Measurements from ENCODE around the gene SVEP1.

SVEP1 gene

DNA sequence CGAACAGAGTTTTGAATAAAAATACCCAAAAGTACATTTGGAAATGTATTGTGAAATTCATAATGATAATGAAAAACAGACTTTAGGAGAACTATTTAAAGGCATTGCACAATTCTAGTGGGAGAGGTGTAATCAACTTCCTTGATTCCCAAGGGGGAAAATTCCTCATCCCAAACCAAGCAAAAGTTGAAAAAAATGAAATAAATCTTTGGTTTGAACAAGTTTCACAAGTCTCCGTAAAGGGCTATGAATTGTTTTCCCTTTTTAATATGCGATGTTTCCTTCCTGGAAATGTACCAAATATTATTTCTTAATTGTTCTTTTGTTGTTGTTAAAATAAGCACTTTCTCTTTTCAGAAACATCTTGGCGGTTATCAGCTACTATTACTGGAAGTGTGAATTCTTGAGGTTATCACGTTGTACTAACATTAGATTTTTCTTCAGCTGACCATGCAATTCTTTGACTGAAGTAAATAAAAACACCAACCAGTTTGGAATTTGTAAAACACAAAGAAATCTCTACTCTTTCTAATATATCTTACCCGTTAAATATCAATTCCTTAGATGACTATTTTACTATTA lies 59.3 kb downstream of the SVEP1 start:
- DNase-seq, result no peak

DNA sequence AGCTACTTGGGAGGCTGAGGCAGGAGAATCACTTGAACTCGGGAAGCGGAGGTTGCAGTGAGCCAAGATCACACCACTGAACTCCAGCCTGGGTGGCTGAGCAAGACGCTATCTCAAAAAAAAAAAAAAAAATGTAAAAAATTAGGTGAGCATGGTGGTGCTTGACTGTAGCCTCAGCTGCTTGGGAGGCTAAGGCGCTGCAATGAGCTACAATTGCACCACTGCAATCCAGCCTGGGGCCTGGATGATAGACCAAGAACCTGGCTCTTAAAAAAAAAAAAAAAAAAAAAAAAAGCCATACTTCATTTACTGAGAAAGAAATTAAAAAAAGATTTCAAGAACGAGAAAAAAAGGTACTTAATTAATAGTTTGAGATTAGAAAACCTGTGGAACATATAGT lies 62.1 kb downstream of the SVEP1 start:
- DNase-seq, result no peak

DNA sequence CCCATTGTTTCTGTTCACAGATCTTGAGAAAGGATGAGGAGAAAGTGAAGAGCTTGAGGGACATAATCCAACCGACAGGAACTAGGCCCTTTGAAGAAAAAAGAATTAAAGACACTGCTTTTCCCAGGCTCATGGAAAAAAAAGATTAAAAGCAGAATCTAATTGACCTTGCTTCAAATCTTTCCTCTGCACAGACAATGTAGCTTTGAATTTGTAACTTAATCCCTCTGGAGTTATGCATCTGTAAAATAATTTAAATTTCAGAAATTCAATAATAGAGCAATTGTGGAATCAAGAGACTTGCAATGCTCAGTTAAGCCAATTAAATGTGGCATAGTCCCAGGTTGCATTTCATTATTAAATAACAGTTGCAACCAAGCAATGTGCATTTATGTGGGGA lies 64.6 kb downstream of the SVEP1 start:
- no peak for DNase-seq

DNA sequence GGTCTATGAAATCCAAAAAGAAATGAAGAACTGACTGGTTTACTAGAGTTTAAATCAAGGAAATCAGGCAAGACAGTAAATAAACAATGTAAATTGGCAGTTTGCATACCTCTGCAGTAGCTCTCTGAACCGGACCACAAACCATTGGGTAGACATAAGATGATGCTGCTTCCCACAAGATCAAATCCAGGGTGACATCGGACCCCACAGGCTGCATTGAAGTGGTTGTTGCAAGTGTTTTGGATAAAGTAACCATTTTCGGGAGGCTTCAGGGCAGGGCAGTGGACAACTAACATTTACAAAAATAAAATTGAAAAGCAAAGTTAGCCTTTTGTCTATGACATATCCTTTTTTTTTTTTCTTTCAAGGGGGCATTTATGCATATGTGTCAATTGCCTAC lies 66.7 kb downstream of the SVEP1 start:
- no peak for DNase-seq

DNA sequence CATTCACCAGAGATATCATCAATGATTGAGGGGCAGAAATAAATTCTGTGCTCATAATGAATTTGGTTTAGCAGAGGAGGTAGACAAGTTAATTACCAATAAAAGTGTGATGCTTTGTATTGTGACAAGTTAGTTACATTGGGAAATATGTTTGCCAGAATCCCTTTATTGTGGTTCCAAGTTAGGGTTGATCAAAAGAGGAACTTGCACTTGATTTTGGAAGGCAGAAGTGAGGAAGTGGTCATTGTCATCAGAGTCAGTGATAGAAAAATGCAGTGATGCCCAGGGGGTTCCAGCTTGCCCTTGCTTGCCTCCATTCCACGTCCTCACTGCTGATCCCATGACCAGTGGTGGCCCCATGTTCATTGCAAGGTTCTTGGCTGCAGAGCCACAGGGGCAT lies 69.7 kb downstream of the SVEP1 start:
- no peak for DNase-seq

DNA sequence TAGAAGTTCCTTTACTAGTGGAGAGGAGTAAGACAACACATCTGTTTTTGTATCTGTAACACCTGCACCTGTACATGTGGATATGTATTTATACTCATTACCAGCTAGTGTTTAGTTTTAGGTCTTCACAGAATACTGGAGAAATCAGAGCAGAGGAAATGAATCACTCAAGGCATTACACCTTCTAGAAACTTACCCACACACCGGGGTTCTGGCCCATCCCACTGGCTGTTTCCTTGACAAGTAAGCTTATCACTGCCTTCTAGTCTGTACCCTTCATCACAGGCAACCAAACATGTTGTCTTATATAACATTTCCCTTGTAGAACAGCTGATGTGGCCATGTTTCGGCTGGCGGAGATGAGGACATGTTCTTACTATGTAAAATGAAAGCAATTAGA lies 76.7 kb downstream of the SVEP1 start:
- DNase-seq, result no peak

DNA sequence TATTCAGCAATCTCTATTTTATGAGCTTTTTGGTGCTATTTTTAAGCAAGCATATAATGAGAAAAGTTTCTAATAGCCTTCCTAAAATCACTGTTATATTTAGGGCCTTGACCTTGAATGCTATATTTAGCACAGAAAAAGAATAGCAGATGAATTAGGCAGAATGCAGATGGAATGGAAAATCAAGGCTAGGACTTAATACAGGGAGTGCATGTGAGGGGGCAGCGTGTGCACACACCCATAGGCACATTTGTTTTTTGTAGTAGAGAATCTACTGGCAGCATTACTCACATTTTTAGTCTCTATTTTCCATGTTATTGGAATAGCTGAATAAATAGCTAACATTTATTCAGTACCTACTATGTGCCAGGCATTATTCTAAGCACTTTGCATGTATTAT lies 79.9 kb downstream of the SVEP1 start:
- DNase-seq, result no peak

DNA sequence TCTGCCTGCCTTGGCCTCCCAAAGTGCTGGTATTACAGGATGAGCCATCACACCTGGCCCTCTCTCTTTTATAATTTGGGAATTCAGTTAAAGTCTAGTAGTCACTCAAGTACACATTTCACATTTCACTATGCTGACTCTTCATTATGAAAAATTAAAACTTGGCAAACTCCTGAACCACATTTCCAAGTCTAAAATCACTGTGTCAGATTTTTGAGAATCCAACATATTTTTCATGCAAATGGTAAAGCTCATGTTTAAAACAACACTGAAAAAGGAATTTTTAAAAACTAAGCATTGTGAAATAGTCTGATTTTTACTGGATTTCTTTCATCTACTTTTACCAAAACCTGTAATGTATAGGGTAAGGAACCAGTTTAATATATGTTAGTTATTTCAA lies 92.3 kb downstream of the SVEP1 start:
- DNase-seq, result no peak

DNA sequence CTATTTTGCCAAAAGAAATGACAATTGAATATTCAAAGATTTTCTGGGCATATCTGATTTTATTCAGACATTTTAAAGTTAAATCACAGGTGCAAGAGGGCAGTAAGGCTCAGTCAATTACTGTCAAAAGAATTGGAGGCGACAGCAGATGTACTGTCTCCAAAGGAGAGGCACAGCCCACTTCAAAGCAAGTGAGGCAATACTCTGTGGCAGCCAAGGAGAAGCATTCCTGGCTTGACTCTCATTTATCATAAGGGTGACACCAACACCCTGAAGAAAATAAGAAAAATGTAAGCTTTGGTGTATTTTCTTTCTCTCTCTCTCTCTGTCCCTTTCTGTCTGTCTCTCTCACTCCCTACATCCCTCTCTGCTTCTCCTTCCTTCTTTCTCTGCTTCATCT lies 93.3 kb downstream of the SVEP1 start:
- DNase-seq, result no peak

DNA sequence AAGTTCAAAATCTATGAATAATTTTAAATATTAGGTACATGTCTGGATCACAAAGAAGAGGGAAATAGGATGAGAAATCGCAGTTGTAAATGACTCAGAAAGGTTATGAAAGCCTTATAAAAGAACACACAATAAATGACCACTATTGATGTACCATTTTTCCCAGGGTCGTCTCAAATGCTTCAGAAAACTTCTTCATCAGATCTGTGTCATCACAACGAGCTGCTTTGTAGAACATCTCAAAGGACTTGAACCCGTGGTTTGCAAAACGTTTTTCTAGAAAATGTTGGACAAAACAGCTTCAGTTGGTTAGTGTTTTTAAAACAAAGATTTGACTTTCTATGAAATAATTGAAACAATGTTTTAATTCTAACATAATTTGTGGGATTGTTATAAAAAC lies 100.1 kb downstream of the SVEP1 start:
- no peak for DNase-seq

DNA sequence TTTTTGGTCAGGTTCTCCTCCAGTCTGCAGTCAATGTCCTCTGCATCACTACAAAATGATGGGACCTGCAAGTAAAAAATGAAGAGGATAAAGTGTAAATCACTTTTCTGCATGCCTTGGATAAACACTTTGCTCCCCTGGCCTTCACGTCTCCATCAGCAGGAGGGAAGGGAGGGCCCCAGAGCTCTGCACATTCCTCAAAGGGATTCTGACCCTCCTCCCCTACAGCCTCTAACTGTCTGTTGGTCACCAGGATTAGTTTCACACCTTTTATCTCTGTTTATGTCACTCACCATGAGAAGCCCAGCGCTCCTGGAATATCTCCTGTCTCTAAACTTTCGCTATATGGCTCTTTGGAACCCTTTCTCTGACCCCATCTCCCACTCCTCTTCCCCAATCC lies 103.3 kb downstream of the SVEP1 start:
- no peak for DNase-seq

DNA sequence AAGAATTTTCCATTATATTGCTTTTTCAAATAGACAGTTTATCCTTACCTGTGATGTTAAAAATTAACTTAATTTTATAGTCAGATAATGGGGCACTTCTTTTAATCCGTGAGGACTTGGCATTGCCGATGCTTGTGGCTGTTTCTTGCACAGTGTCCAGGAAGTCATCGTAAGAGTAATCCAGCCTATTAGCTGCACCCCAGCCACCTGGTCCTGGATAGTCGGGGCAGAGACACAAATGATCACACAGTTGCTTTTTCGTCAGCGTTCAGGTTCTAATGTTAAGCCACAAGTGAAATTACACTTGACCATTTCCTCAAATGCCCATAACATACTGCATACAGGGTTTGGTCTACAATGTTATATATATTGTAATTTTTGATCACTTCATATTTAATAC lies 107.4 kb downstream of the SVEP1 start:
- no peak for DNase-seq

DNA sequence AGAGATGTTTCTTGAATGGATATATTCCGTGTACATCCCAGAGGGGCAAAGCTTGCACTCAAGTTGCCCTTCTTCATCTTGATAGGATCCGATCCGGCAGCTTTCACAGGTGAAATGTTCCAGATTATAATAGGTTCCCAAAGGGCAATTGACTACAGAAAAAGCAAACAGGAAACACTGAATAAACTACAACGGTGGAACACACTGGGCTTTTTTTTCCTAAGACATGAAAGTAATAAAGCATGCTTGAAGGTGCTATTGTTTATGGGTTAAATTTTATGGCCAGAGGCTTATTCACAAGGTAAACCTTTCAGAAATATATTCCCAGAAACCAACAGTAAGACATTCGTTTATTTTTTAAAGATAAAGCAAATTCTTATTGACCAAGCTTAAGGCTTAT lies 110.6 kb downstream of the SVEP1 start:
- DNase-seq, result no peak

DNA sequence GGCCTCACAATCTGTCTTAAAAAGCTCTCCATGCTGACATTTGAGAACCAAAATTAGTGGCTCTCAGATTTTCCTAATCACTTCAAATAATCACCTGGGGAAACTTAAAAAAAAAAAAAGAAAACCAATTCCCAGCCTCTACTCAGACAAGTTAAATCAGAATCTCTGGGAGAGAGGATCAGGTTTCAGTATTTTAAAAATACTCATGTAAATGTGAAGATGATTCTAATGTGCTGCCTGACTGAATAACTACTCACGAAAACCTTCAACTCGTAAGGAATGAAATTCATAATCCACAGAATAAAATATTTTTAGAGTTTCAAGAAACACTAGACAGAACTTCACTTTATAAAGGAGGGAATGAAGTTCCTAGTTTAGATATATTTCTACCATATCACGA lies 114.4 kb downstream of the SVEP1 start:
- no peak for DNase-seq

DNA sequence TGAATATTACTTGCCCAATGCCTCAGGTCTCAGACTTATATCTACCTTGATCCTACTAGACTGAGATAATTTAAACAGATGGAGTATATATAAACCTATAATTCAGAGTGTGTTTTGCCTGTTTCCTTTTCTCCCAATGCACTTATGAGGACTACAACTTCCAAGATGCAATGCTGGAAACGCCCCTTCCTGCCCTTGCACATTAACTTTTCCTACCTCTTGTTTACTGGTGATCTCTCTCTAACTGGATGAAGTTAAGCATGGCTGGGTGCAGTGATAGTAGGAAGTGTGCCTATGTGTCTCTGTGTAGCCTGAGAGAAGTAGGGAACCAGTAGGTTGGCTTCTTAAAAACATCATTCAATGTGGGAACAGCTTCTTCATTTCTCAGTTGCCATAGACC lies 115.2 kb downstream of the SVEP1 start:
- DNase-seq, result no peak

DNA sequence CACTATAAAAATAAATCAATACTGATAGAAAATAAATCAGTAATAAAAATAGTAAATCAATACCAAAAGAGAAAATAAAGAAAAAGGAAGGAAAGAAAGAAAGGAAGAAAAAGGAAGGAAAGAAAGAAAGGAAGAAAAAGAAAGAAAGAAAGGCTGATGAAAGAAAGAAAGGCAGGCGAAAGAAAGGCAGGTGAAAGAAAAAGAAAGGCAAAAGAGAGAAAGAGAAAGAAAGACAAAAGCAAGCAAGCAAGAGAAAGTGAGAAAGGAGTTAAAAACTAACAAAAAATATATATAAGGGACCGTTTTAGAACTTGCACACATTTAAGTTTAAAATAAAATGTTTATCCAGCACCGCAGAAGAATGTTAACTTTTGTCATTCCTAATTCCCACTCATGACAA lies 116.0 kb downstream of the SVEP1 start:
- DNase-seq, result no peak

DNA sequence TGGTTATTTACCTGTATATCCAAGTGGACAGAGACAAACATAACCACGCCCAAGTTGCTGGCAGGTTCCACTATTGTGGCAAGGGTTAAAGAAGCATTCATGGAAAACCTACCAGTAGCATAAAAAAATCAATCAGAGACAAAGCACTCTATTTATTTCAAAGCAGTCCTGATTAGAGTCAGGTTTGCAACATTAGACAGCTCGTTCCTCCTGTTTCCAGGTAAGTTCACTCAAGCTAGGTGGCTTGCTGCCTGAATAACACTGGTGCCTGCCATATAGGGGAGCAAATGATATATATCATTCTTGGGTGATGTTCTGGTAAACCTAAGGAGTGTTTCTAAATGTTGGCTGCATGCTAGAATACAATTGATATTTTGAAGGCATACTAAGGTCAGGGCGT lies 122.3 kb downstream of the SVEP1 start:
- DNase-seq, result no peak

DNA sequence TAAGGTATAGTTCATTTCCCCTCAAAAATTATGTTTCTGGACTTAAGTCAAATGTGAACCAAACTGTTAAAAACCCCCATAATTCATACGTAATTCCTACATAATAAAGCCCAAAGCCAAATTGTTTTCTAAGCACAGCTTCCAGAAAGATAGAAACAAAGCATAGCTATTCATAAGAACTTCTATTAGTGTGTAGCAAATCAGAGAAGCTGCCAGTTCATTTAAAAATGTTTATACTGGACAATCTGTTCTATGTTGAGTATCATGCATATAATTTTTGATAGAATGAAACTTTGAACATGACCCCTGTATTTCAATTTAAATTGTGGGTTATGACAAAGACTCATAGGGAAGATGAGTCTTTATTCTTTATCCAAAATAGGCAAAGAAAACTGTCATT lies 122.9 kb downstream of the SVEP1 start:
- DNase-seq, result no peak

DNA sequence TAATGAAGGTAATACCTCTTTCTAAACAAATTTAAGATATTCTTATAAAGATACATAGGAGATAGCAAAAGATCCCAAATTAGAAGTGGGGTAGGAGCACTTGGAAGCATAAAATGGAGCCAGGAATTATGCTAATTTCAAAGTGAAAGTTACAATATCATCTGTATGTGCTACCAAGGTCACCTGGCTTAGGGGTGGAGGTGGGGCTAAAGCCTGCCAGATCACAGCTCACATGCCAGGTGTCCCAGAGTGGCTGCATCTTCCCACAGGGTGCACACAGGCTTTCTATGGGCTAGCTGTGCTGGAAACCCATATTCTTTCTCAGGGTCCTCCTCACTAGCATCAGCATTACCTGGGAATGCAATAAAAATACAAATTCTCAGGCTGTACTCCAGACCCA lies 123.7 kb downstream of the SVEP1 start:
- no peak for DNase-seq

DNA sequence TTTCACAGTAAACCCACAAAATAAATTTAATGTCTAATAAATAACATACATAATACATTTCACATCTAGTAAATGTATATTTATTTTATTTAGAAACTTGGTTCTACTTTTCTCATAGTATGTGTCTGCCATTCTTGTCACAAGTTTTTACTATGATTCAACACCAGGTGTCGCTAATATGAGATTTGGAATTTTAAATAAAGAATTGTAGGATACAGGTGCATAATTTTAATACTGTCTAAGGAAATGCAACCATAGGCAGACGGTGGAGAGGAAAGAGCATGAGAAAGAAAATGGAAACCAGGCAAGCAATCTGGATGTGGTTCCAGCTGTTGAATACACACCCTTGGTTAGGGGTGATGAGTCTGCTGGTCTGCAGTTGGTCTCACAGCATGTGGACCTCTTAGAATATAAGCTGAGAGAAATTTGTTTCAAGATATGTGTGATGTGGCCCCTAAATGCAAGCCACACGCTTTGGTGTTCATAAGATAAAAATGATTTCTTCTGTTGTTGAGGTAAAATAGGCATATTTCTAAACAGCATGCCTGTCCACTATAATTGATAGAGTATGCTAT lies 127.2 kb downstream of the SVEP1 start:
- DNase-seq, result no peak

DNA sequence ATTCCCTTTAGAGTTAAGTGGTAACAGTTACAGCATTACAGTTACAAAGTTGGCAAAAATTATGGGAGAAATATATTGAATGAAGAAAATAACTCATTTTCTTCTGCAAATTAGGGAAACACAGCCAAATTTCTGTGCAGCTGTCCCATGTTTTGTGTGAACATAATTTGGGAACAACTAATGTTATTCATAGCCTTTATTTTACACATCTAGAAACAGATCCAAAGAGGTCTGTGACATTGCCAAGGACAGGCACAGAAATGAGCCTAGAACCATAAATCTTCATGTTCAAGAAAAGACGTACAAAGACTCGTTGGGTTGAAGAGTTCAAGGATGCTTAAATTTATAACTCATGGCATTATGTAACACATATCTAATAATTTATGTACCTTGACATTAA lies 127.8 kb downstream of the SVEP1 start:
- no peak for DNase-seq

DNA sequence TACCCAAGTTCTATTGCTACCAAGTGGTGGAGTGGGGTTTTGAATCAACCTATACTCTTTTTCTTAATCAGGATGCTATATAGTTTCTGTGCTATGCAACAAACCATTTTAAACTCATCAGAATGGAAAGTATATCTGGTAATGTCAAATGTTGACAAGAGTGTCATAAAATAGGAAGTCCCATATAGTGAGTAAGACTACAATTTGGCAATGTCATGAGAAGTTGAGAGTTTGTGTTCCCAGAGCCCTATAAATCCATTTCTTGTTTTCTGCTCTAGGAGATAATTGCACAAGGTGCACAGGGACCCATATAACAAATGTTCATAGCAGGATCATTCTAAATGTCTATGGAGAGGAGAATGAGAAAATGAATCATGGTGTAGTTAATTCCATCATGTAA lies 132.1 kb downstream of the SVEP1 start:
- no peak for DNase-seq

DNA sequence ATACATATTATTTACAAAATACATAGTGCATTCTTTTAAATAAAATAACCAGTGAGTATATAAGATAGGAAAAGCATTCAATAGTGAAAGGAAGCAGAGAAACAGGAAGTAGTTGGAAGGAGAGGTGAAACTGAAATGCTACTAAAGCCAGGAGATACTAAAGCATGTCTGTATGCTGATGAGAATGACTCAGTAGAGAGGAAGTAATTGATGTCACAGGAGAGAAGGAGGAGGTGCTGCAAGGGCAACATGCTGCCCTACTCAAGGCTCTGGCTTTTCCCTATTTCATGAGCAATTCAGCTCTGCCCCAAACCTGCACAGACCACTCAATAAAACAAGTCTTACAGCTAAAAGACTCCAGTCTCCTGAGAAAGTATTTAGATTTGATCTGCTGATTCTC lies 133.4 kb downstream of the SVEP1 start:
- DNase-seq, result no peak

DNA sequence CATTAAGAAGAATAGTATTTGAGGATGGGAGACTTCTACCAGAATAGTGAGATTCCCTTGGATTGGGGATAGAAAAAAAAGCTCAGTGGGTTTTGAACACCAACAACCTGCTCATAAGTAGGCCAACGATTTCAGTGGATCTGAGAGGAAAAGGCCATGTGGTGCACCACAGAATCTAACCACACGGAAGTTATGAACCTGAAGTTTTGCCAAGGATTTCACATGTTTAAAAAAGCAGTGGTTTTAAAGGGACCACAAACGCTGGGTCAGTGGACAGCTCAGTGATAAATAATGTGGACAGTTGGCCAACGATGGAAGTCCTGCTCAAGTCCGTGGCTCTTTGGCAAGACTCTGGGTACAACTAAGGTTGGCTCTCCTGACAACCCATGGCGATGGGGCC lies 134.6 kb downstream of the SVEP1 start:
- DNase-seq, result no peak

DNA sequence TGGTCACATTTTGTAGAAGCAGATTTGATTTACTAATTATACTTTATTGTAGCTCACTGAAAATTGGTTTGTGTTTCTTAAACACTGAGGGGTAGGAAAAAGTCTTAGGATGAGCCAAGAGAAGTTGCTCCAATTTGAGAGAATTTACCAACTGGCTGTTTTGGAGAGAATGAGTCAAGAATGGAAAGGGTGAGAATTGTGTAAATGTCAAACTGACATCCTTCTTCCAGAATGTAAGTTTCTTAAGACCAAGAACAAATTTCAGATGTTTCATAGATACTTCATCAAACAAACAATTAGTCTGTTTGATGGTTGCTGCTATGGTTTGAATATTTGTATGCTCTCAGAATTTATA lies 135.7 kb downstream of the SVEP1 start:
- DNase-seq, result no peak

Measured in NCI-H2081 (cell line).